K562 (cell line): ENCODE data around the gene ZNF195. TPM values are rescaled to one million over a fixed set of nuclear protein-coding genes. Genes with fewer than 3 reads are reported as not detected.

Source experiments
- ATAC-seq: fragments of 200-7000 bp; cut with Tn5 transposase; 3 replicates; pipeline ENCODE4 v1.9.1; 2020; ENCODE audit warnings: moderate library complexity
- BruUV-seq: library from RNA; stranded (reverse); fragments of 400-500 nt; replicated peaks from 2 replicates; lab custom pipeline; 2021; lab: Mats Ljungman, UMichigan
- CTCF ChIA-PET: fragments of 300-600 bp; formaldehyde crosslinking; extraction: SDS; loops from one replicate; lab custom pipeline; 2021; ENCODE audit warnings: low intra/inter-chr PET ratio; lab: Yijun Ruan, JAX
- POLR2A ChIA-PET: fragments of 300-600, 350-650 bp; sonication (Branson Sonifier 250); formaldehyde crosslinking; extraction: SDS; loops from one replicate; lab custom pipeline; 2021; ENCODE audit warnings: antibody characterized with exemption, inconsistent platforms; lab: Yijun Ruan, JAX
- DNase-seq, 4 experiments: peaks; one replicate each; pipeline versions ENCODE4 v3.0.0 to v3.0.0-alpha.2; 2011 to 2018; ENCODE audit warnings: low spot score in 3 of 4, mixed read lengths in 3 of 4; ENCODE audit errors: extremely low read depth in 1 of 4
- FAIRE-seq: peaks from 2 replicates; lab custom pipeline; 2011; peaks lifted over from hg19 to GRCh38; lab: Jason Lieb, UNC
- H2AFZ ChIP-seq: 2 replicates; pipeline ENCODE4 v1.6.0; 2011; ENCODE audit warnings: low read depth, low read length, control low read depth, inconsistent platforms
- H3K27ac ChIP-seq: fragments of 200-600 bp; 3 replicates; pipeline ENCODE4 v1.8.0; 2011; ENCODE audit warnings: low read depth, mild to moderate bottlenecking, control low read depth, inconsistent platforms, low read length, moderate library complexity, mixed read lengths; ENCODE audit errors: extremely low read depth
- H3K27me3 ChIP-seq, 2 experiments: fragments of 300-600 bp in 1 of 2; 2 replicates in 1 of 2; 3 replicates in 1 of 2; pipeline versions ENCODE4 v1.6.0 to v1.8.0; 2011; ENCODE audit warnings: inconsistent platforms in 2 of 2, low read length in 2 of 2, mild to moderate bottlenecking in 1 of 2, mixed read lengths in 1 of 2, moderate library complexity in 1 of 2; ENCODE audit not compliant: control insufficient read depth in 2 of 2, insufficient read depth in 2 of 2
- H3K36me3 ChIP-seq: fragments of 300-600 bp; 3 replicates; pipeline ENCODE4 v1.8.0; 2011; ENCODE audit warnings: mild to moderate bottlenecking, low read length, inconsistent platforms; ENCODE audit not compliant: control insufficient read depth, insufficient read depth
- H3K4me1 ChIP-seq, 2 experiments: fragments of 200-600 bp in 1 of 2; replicated peaks in 1 of 2; 2 replicates in 1 of 2; 3 replicates in 1 of 2; pipeline versions ENCODE4 v1.5.1 to v1.8.0; 2011; ENCODE audit warnings: inconsistent platforms in 2 of 2, low read length in 2 of 2, mild to moderate bottlenecking in 1 of 2, mixed read lengths in 1 of 2, moderate library complexity in 1 of 2; ENCODE audit not compliant: control insufficient read depth in 2 of 2, insufficient read depth in 2 of 2
- H3K4me2 ChIP-seq: 2 replicates; pipeline ENCODE4 v1.6.1; 2011; ENCODE audit warnings: low read length, control low read depth, inconsistent platforms, mixed read lengths; ENCODE audit not compliant: insufficient read depth
- H3K4me3 ChIP-seq: fragments of 200-600 bp; sonication (generic), shearing (Covaris generic); 2 replicates; pipeline ENCODE4 v1.5.1; 2016; ENCODE audit warnings: control low read depth, inconsistent platforms
- H3K79me2 ChIP-seq: fragments of 200-600 bp; 3 replicates; pipeline ENCODE4 v1.8.0; 2011; ENCODE audit warnings: low read length, inconsistent platforms; ENCODE audit not compliant: control insufficient read depth, insufficient read depth
- H3K9ac ChIP-seq, 2 experiments: 2 replicates each; pipeline versions ENCODE4 v1.6.0 to v1.6.1; 2011; ENCODE audit warnings: low read depth in 2 of 2, low read length in 2 of 2, control low read depth in 1 of 2, inconsistent platforms in 1 of 2, mild to moderate bottlenecking in 1 of 2, mixed read lengths in 1 of 2; ENCODE audit not compliant: insufficient read depth in 1 of 2
- H3K9me1 ChIP-seq: one replicate; pipeline ENCODE4 v1.6.0; 2011; ENCODE audit warnings: inconsistent platforms, mild to moderate bottlenecking, low read length, moderate library complexity; ENCODE audit not compliant: control insufficient read depth, insufficient read depth
- H3K9me3 ChIP-seq: replicated peaks from 2 replicates; pipeline ENCODE4 v1.5.1; 2011; ENCODE audit warnings: low read depth, low read length, inconsistent platforms; ENCODE audit not compliant: control insufficient read depth, insufficient read depth
- H4K20me1 ChIP-seq: replicated peaks from 2 replicates; pipeline ENCODE4 v1.6.1; 2011; ENCODE audit warnings: low read length, inconsistent platforms, mixed read lengths; ENCODE audit not compliant: control insufficient read depth, insufficient read depth
- CREM ChIP-seq: IDR thresholded peaks from 2 replicates; pipeline ENCODE4 v1.6.1; 2014; ENCODE audit warnings: antibody characterized with exemption, low read depth
- POLR2A ChIP-seq: fragments of 450-650 bp; conservative IDR thresholded peaks from 2 replicates; pipeline ENCODE4 v1.6.1; 2016
- POLR2AphosphoS2 ChIP-seq: IDR thresholded peaks from 2 replicates; pipeline ENCODE4 v1.6.1; 2012; ENCODE audit warnings: low read length, improper control_type of control experiment
- POLR2AphosphoS5 ChIP-seq: IDR thresholded peaks from 2 replicates; pipeline ENCODE4 v1.6.1; 2011; ENCODE audit warnings: mild to moderate bottlenecking, low read depth, low read length, moderate library complexity; ENCODE audit not compliant: control insufficient read depth, insufficient read depth
- POLR2B ChIP-seq: fragments of 450-650 bp; IDR thresholded peaks from 2 replicates; pipeline ENCODE4 v1.6.1; 2018; ENCODE audit warnings: low read depth; ENCODE audit not compliant: partially characterized antibody
- PRPF4 ChIP-seq: fragments of 200-400 bp; formaldehyde crosslinking; IDR thresholded peaks from one replicate; pipeline ENCODE4 v1.6.1; 2017; ENCODE audit warnings: low read length, low read depth, mild to moderate bottlenecking; ENCODE audit not compliant: insufficient read depth, poor library complexity, severe bottlenecking
- SUPT5H ChIP-seq: fragments of 450-650 bp; IDR thresholded peaks from 2 replicates; pipeline ENCODE4 v1.6.1; 2016
- THRA ChIP-seq: fragments of 450-650 bp; IDR thresholded peaks from 2 replicates; pipeline ENCODE4 v1.6.1; 2017; ENCODE audit warnings: mild to moderate bottlenecking, moderate library complexity
- ZBTB8A ChIP-seq: fragments of 450-650 bp; IDR thresholded peaks from 2 replicates; pipeline ENCODE4 v1.6.1; 2018; ENCODE audit warnings: mild to moderate bottlenecking, moderate library complexity; ENCODE audit not compliant: partially characterized antibody
- WGBS: fragments of 100-300 bp; shearing (Covaris generic); methylation state at CpG from one replicate; pipeline ENCODE4 v1.1.6; 2016; ENCODE audit warnings: low coverage, mixed read lengths; ENCODE audit not compliant: insufficient coverage; ENCODE audit errors: missing lambda C conversion rate; 5-methylcytosine and 5-hydroxymethylcytosine counted together
- in situ Hi-C: fragments of 300-500 bp; cut with MboI; formaldehyde crosslinking; loops from 4 replicates; pipeline ENCODE4 v1.15.0; 2018; ENCODE audit warnings: inconsistent platforms, mixed read lengths
- intact Hi-C: fragments of 100-400 bp; cut with micrococcal nuclease; formaldehyde crosslinking; loops from 2 replicates; pipeline ENCODE4 v1.14.2; 2022
- polyA plus RNA-seq, 8 experiments: library from polyadenylated mRNA; depleted of rRNA in 4 of 8; stranded (reverse) in 5 of 8; unstranded in 3 of 8; fragments of >200 nt; fragmentation: Nextera tagmentation in 2 of 8; fragmentation: Illumina TruSeq in 1 of 8; extraction: Ambion mirVana in 2 of 8; extraction: Trizol in 1 of 8; gene quantifications; 2 replicates each; pipeline versions ENCODE4 v1.2.1 to v1.2.3, GENCODE V29; 2011 to 2014; ENCODE audit warnings: inconsistent platforms in 1 of 8, missing spikeins in 1 of 8
- total RNA-seq, 7 experiments: library from RNA; depleted of rRNA in 6 of 7; stranded (reverse); fragments of >200 nt in 6 of 7; fragmentation: Illumina TruSeq in 2 of 7; extraction: Trizol in 2 of 7; gene quantifications; 2 replicates each; pipeline versions ENCODE4 v1.2.1 to v1.2.3, GENCODE V29; 2011 to 2021; ENCODE audit warnings: low replicate concordance in 1 of 7

Gene ZNF195
- total and polyA plus RNA-seq, 9 of the 15 experiments (the other 6 are each of a cell fraction or from before 2014, with no cell fraction given), result 42.1 to 75.5 (median 60.4) TPM

- Histone ChIP-seq H3K9ac (no peak overlapping the region), H4K20me1 (no peaks in the 10 kb centered on the region), H3K9me1 (no peaks in the 10 kb centered on the region), H3K36me3 (peaks cover 30% of the 10 kb centered on the region), H3K4me1 (no peaks in the 10 kb centered on the region), H3K4me2 (no peak overlapping the region), H3K27me3 (no peaks in the 10 kb centered on the region), H3K4me3 (no peak overlapping the region), H3K79me2 (no peaks in the 10 kb centered on the region), H3K9me3 (peaks cover 37% of the 10 kb centered on the region), H2AFZ (no peak overlapping the region), H3K27ac (no peak overlapping the region)
- intact Hi-C loops (no loop called here), in situ Hi-C loops (no loop called here)
- TF ChIP-seq THRA (no peak), POLR2A (peak; percentile 48; the same call in 1 of the 2 replicates), SUPT5H (peak; percentile 59; the same call in 1 of the 2 replicates), ZBTB8A (no peak), POLR2B (peak; percentile 61), CREM (no peak), PRPF4 (no peak), POLR2AphosphoS5 (peak; percentile 5; the same call in 1 of the 2 replicates), POLR2AphosphoS2 (peak; percentile 49; the same call in 1 of the 2 replicates)
- 92% methylated on average over 10 of the region's 10 CpGs for WGBS
- no peak for ATAC-seq
- DNase-seq, result no peak
- BruUV-seq, result no TSS peak
- POLR2A ChIA-PET, result interaction anchor here (0.9 to 1.9 kb wide), 2 partner anchors 9 to 23 kb away, joined by 4 to 7 read pairs; partner anchors contain the start of gene ZNF195
- FAIRE-seq, result no peak
- CTCF ChIA-PET, result no interaction called here
These were observed 22.1 kb downstream of the ZNF195 start for GRCh38 chr11:3356858-3357257.
